SU-DHL-6 (cell line): ENCODE results near the gene SMYD1.

Source experiments
- EZH2phosphoT487 ChIP-seq: fragments of 200-600 bp; sonication (generic), shearing (Covaris generic); conservative IDR thresholded peaks from 2 replicates; pipeline ENCODE4 v1.6.1; 2018; ENCODE audit warnings: mild to moderate bottlenecking, antibody characterized with exemption, low read length, moderate library complexity, mixed read lengths
- TF ChIP-seq, protein P1 (sequence below): fragments of 200-600 bp; sonication (generic); IDR thresholded peaks from one replicate; pipeline ENCODE4 v1.5.1; 2017; ENCODE audit warnings: antibody characterized with exemption, mild to moderate bottlenecking, low read length, moderate library complexity; ENCODE audit not compliant: insufficient read depth, poor library complexity, severe bottlenecking

DNA sequence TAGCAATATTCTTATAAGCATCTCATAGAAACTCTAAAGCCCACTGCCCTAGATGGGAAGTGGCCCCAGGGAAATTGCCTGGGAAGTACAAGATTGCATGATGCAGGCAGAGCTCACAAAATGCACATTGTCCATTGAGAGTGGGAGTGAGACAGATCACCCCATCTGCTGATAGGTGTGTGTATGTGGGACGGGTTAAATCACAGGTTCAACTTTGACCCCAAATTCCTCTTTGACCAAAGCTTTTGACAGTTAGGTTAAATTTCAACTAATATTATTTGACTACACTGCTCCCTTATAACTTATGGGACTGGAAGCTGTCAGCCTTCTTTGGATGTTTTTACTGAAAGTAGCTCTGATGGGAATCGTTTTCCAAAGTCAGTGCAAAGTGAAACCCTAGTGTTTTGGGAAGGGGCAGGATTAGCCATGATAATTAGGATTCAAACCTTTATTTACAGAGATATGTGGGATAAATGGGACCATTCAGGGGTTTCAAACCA, 71.6 kb downstream of the SMYD1 start:
- no peak for TF ChIP-seq EZH2phosphoT487
- TF ChIP-seq, protein P1, sequence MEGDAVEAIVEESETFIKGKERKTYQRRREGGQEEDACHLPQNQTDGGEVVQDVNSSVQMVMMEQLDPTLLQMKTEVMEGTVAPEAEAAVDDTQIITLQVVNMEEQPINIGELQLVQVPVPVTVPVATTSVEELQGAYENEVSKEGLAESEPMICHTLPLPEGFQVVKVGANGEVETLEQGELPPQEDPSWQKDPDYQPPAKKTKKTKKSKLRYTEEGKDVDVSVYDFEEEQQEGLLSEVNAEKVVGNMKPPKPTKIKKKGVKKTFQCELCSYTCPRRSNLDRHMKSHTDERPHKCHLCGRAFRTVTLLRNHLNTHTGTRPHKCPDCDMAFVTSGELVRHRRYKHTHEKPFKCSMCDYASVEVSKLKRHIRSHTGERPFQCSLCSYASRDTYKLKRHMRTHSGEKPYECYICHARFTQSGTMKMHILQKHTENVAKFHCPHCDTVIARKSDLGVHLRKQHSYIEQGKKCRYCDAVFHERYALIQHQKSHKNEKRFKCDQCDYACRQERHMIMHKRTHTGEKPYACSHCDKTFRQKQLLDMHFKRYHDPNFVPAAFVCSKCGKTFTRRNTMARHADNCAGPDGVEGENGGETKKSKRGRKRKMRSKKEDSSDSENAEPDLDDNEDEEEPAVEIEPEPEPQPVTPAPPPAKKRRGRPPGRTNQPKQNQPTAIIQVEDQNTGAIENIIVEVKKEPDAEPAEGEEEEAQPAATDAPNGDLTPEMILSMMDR: no peak
